ENCODE measurements around the gene ATXN1.

GRCh38 chr6:16408766-16409165 lies 352.5 kb downstream of the ATXN1 start:
- TF ChIP-seq CTCF (IDR thresholded peaks at IDR 0.05; ENCODE audit: control extremely low read depth in 1 of 3, insufficient read depth in 1 of 3, low read depth in 1 of 3, low read length in 3 of 3), result no peak
- no peak for TF ChIP-seq JUN (IDR thresholded peaks at IDR 0.05; ENCODE audit: low read depth, low read length)
- no peak for TF ChIP-seq RAD21 (IDR thresholded peaks at IDR 0.05 in 1 of 2, conservative IDR thresholded peaks at IDR 0.05 in 1 of 2; ENCODE audit: low read depth in 2 of 2, low read length in 2 of 2)
- no peak for TF ChIP-seq ATF3 (IDR thresholded peaks at IDR 0.05; ENCODE audit: insufficient read depth, low read depth, low read length)
- TF ChIP-seq BACH1 (IDR thresholded peaks at IDR 0.05; ENCODE audit: low read length), result no peak
